ENCODE results near the gene RPL27. TPM values are rescaled to one million over a fixed set of nuclear protein-coding genes. Genes with fewer than 3 reads are reported as not detected.

RPL27 gene
- total and polyA plus RNA-seq, 2 of the 4 experiments (the other 2 are of a cell fraction) = 1,595 to 2,806 TPM

- no peak overlapping the region for H2AK9ac ChIP-seq (replicated peaks; ENCODE audit: low read depth, low read length, poor library complexity)
- no peak overlapping the region for H2BK15ac ChIP-seq (ENCODE audit: low read depth, low read length)
- H3K18ac ChIP-seq (ENCODE audit: low read depth, low read length) = no peak overlapping the region
- intact Hi-C loops (cut with micrococcal nuclease) = no loop called here
- no peak overlapping the region for H2AFZ ChIP-seq (replicated peaks; ENCODE audit: low read length, poor library complexity)
- H3K14ac ChIP-seq (replicated peaks; ENCODE audit: low read depth, low read length) = no peak overlapping the region
- no peak overlapping the region for H3K23ac ChIP-seq (ENCODE audit: low read depth, low read length)
- ChIA-PET POLR2A (ENCODE audit: unreplicated experiment) (no interaction called here), CTCF (no interaction called here)
- BruUV-seq (replicated peaks) = no TSS peak
- no peak overlapping the region for H3K27ac ChIP-seq (ENCODE audit: insufficient read depth, low read length)
- no peak overlapping the region for H3K4me2 ChIP-seq (ENCODE audit: low read depth, low read length)
- H2BK5ac ChIP-seq (ENCODE audit: low read depth, low read length, poor library complexity, severe bottlenecking) = no peak overlapping the region
- no peak overlapping the region for H3K56ac ChIP-seq (ENCODE audit: extremely low read depth, insufficient read depth, low read length)
- H2BK20ac ChIP-seq (ENCODE audit: low read depth, low read length) = no peak overlapping the region
- H3K27me3 ChIP-seq (ENCODE audit: control insufficient read depth, insufficient read depth, low read length) = no peaks in the 10 kb centered on the region
- dilution Hi-C loops (cut with HindIII; ENCODE audit: low sequenced_read_pairs, unreplicated experiment) = no loop called here
- TF ChIP-seq CTCF (conservative IDR thresholded peaks at IDR 0.05; ENCODE audit: low read depth, low read length) = no peak
- no peak for TF ChIP-seq USF2 (IDR thresholded peaks at IDR 0.05; ENCODE audit: low read depth, low read length)
- no peak for TF ChIP-seq POLR2A (IDR thresholded peaks at IDR 0.05; ENCODE audit: low read depth, low read length)
- no peak for TF ChIP-seq NFE2L2 (IDR thresholded peaks at IDR 0.05; ENCODE audit: low read depth, low read length)
- TF ChIP-seq RAD21 (IDR thresholded peaks at IDR 0.05; ENCODE audit: low read length) = no peak
- no peak for TF ChIP-seq RFX5 (IDR thresholded peaks at IDR 0.05; ENCODE audit: low read depth, low read length)
- no peak for TF ChIP-seq MXI1 (IDR thresholded peaks at IDR 0.05; ENCODE audit: borderline replicate concordance, low read depth, low read length)
- TF ChIP-seq ELK1 (IDR thresholded peaks at IDR 0.05; ENCODE audit: borderline replicate concordance, low read depth, low read length) = no peak
- no peak for TF ChIP-seq MAZ (IDR thresholded peaks at IDR 0.05; ENCODE audit: borderline replicate concordance, low read depth, low read length)
- TF ChIP-seq MAFK (IDR thresholded peaks at IDR 0.05; ENCODE audit: low read depth, low read length) = no peak
- no peak for TF ChIP-seq CHD1 (IDR thresholded peaks at IDR 0.05; ENCODE audit: low read depth, low read length)
- no peak for TF ChIP-seq SMC3 (IDR thresholded peaks at IDR 0.05; ENCODE audit: low read depth, low read length)
- no peak for TF ChIP-seq BHLHE40 (IDR thresholded peaks at IDR 0.05; ENCODE audit: low read depth, low read length)
- TF ChIP-seq FOS (IDR thresholded peaks at IDR 0.05; ENCODE audit: low read depth, low read length) = no peak
- no peak for TF ChIP-seq CEBPB (IDR thresholded peaks at IDR 0.05; ENCODE audit: low read depth, low read length)
- TF ChIP-seq RCOR1 (IDR thresholded peaks at IDR 0.05; ENCODE audit: insufficient replicate concordance, low read length) = no peak
- H2BK120ac ChIP-seq (ENCODE audit: low read depth, low read length) = no peak overlapping the region
- H2AK5ac ChIP-seq (ENCODE audit: low read depth, low read length) = no peak overlapping the region
- no peak overlapping the region for H4K5ac ChIP-seq (ENCODE audit: low read depth, low read length)
- H3K36me3 ChIP-seq (ENCODE audit: control insufficient read depth, insufficient read depth, low read length) = no peaks in the 10 kb centered on the region; the same call in 1 of the 2 replicates
- H3K9me3 ChIP-seq (ENCODE audit: control insufficient read depth, insufficient read depth, low read length) = no peaks in the 10 kb centered on the region
- 100% methylated on average over 2 of the region's 4 CpGs; no CpG with 5 or more reads in 1 of the 2 experiments for WGBS, 2 experiments (ENCODE audit: extremely low coverage in 2 of 2, insufficient read length in 1 of 2)
- H3K4ac ChIP-seq (ENCODE audit: low read depth, low read length) = no peak overlapping the region
- H3K9ac ChIP-seq (ENCODE audit: low read depth, low read length) = no peak overlapping the region
- ATAC-seq (ENCODE audit: low read depth) (no peak), DNase-seq (no peak)
- no peak overlapping the region for H4K8ac ChIP-seq (ENCODE audit: low read depth in 2 of 2, low read length in 2 of 2)
- no peaks in the 10 kb centered on the region for H4K20me1 ChIP-seq (ENCODE audit: insufficient read depth, low read length)
- no peaks in the 10 kb centered on the region for H3K79me1 ChIP-seq (ENCODE audit: low read depth in 1 of 2, low read length in 2 of 2)
- H3K9me1 ChIP-seq (ENCODE audit: insufficient read depth, low read length) = 0 out of 2 replicates have a peak, but pooled peaks cover 3% of the 10 kb centered on the region
- no peak overlapping the region for H4K91ac ChIP-seq (ENCODE audit: insufficient read depth, low read depth, low read length)
- peaks cover 6% of the 10 kb centered on the region for H3K4me1 ChIP-seq (ENCODE audit: control insufficient read depth, insufficient read depth, low read length)
- in situ Hi-C loops (cut with MboI; ENCODE audit: low sequenced_read_pairs) = no loop called here
- H3K4me3 ChIP-seq (ENCODE audit: insufficient read depth, low read depth, low read length) = no peak overlapping the region
Observed at GRCh38 chr17:43044024-43044423, 45.8 kb downstream of the RPL27 start.

Data from IMR-90 (cell line).